Stimulated activated CD4-positive, alpha-beta T cell treated with anti-CD3 and anti-CD28 coated beads, Interleukin-2, amount 100 ng/mL, for 4 hours (primary cell): ENCODE data around the gene SKIDA1.

Source experiments
- DNase-seq: peaks from one replicate; pipeline ENCODE4 v3.0.0-alpha.2; 2020; ENCODE audit warnings: low read depth

Gene SKIDA1

DNA sequence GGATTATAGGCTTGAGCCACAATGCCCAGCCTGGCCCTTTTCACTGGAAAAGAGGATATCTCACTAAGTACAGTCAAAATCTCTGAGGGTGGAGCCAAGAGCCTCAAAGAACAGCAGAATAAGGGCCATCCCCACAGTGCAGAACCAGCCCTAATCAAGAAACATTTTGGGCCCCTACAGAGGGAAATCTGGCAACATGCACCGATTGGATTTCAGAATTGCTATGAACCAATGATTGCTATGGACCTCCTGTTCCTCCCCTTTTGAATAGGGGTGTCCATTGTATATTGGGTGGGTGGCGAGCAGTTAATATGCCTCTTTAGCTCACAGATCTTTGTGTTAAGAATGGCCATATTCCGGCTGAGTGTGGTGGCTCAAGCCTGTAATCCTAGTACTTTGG lies 42.7 kb downstream of the SKIDA1 start:
- no peak for DNase-seq

DNA sequence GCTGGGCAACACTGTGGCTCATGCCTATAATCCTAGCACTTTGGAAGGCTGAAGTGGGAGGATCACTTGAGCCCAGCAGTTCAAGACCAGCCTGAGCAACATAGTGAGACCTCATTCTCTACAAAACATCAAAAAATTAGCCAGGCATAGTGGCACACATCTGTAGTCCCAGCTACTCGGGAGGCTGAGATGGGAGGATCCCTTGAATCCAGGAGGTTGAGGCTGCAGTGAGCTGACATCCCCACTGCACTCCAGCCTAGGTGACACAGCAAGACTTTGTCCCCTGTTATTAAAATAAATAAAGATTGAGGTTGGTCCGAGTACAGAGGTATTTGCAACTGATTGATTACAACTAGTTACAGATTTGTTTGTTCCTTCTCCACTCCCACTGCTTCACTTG lies 44.1 kb downstream of the SKIDA1 start:
- DNase-seq: no peak

DNA sequence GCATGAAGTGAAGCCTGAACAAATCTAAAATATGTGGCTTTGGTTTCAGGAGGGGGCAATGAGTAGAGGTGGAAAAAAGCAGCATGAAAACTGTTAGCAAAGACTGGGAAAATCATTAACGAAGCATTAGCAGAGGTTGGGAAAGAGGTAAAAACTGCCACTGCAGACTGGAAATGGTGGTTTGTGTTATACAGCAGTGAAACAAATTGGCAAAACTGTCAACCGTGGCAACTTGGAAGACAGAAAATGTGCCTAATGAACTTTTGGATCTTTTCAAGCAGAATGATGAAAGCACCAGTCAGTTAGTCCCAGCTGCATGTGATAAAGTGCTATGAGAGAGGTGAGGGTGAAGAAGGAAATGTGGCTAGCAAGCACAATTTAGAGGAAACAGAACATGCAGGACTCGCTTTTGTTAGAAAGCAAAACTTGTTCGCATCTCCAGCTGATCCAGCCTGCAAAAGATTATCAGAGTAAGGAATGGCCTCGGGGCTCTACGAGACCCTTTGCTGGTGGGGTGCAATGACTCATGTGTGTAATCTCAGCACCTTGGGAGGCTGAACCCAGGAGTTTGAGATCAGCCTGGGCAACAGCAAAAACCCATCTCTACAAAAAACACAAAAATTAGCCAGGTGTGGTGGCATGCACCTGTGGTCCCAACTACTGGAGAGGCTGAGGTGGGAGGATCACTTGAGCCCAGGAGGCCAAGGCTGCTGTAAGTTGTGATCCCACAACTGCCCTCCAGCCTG lies 45.7 kb downstream of the SKIDA1 start:
- no peak for DNase-seq

DNA sequence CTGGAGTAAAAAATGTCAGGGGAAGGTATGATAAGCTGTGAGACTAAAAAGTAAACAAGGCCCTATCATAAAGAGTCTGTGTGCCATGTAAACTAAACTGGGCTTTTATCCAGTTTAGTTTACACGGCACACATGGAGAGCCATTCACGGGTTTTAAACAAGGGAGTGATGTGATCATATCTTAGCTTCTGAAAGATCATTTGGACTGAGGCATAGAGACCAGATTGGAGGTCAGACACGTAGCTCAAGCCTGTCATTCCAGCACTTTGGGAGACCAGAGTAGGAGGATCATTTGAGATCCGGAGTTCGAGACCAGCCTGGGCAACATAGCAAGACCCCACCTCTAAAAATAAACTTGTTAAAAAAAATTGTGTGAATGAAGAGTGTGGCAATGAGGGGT lies 50.1 kb downstream of the SKIDA1 start:
- DNase-seq: no peak

DNA sequence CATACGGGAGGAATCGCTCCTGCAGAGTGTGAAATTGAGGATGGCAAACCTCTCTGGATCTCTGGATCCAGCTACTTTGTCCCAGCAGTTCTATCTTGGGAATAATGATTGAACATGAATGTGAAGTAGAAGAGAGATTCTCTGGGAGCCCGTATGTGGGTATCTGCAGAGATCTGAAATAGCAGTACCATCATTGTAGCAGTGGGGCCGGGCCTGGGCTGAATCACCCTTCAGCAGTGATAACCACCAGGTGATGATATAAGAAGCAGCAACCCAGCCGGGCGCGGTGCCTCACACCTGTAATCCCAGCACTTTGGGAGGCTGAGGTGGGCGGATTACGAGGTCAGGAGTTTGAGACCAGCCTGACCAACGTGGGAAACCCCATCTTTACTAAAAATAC lies 51.9 kb downstream of the SKIDA1 start:
- no peak for DNase-seq

DNA sequence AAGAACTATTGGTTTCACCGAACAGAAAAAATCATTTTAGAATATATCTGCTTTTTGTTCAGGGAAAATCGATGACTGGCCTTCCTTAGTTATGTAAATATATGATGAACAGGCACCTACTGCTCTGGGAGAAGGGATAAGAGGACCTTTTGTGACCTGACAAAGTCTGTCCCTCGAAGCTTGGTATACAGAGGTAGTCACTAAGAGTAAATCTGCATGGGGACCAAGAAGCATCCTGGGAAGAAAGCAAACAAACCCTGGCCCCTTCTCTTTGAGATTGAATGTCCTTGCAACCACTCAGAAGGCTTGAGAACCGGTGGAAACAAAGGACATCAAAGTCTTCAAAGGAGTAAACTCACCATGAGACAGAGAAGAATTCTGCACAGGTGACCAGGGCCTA lies 52.3 kb downstream of the SKIDA1 start:
- DNase-seq: no peak

DNA sequence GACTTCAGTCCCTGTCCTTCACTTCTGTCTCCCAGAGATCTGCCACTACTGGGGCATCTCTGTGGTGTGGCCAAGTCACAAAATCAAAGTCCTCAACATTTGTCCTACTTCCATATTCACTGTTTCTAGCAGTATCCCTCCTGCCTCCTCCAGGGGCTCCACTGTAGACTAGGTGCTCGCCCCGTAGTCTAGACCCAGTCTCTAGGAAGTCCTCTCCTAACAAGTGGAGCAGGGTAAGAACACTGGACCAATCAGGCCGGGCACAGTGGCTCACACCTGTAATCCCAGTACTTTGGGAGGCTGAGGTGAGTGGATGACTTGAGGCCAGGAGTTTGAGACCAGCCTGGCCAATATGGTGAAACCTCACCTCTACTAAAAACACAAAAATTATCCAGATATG lies 57.4 kb downstream of the SKIDA1 start:
- DNase-seq: no peak

DNA sequence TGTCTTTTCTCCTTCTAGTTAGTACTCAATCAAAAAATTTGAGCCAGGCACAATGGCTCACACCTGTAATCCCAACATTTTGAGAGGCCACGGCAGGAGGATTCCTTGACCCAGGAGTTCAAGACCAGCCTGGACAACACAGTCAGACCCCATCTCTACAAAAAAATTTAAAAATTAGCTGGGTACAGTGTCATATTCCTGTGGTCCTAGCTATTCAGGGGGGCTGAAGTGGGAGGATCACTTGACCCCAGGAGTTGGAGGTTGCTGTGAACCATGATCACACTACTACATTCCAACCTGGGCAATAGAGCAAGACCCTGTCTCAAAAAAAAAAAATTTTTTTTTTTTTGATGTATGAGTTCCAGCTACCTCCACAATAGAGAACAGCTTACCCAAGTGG lies 57.8 kb downstream of the SKIDA1 start:
- DNase-seq: no peak

DNA sequence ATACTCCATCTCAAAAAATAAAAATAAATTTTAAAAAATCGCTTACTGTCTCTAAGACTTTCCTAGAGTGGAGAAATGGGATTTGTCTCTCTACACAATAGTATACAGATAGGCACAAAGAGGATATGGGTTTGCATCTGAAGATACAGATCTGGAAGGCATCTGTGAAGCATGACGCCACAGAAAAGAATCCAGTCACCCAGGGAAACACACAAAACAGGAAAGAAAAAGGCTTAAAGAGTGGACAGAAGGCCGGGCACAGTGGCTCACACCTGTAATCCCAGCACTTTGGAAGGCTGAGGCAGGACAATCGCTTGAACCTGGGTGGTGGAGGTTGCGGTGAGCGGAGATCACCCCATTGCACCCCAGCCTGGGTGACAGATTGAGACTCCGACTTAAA lies 61.3 kb downstream of the SKIDA1 start:
- DNase-seq: no peak
